ENCODE results near the gene MIR17HG.
A peak's percentile ranks its signal among the peaks of the same experiment; 100 is the strongest.
"Not testable (repeated sequence)": the region's sequence is repeated elsewhere in the genome, so short reads cannot be mapped to it uniquely, and the experiment has no call there.

MIR17HG gene

GRCh38 chr13:91347996-91348905 is 764 bp downstream of the MIR17HG start:
- DNase-seq, result peak; percentile 57

- peak; percentile 91 for DNase-seq
Measured at GRCh38 chr13:91348906-91349435, 1.5 kb downstream of the MIR17HG start.

- no peak for DNase-seq
Measured at GRCh38 chr13:91349992-91350911, 2.8 kb downstream of the MIR17HG start.

GRCh38 chr13:91351123-91351522 is 3.6 kb downstream of the MIR17HG start:
- no peak for DNase-seq

- DNase-seq, result no peak
Measured at GRCh38 chr13:91351980-91352379, 4.5 kb downstream of the MIR17HG start.

- DNase-seq, result not testable (repeated sequence)
Measured at GRCh38 chr13:91352891-91353290, 5.4 kb downstream of the MIR17HG start.

GRCh38 chr13:91353494-91353893 is 6.0 kb downstream of the MIR17HG start:
- no peak for DNase-seq

- no peak for DNase-seq
Measured at GRCh38 chr13:91355099-91355825, 7.8 kb downstream of the MIR17HG start.

GRCh38 chr13:91355826-91356710 is 8.6 kb downstream of the MIR17HG start:
- DNase-seq, result no peak

GRCh38 chr13:91356919-91357612 is 9.6 kb downstream of the MIR17HG start:
- DNase-seq, result no peak

- no peak for DNase-seq
Measured at GRCh38 chr13:91357613-91358386, 10.3 kb downstream of the MIR17HG start.

- no peak for DNase-seq
Measured at GRCh38 chr13:91358387-91358782, 10.9 kb downstream of the MIR17HG start.

- DNase-seq, result no peak
Measured at GRCh38 chr13:91359111-91359510, 11.6 kb downstream of the MIR17HG start.

- no peak for DNase-seq
Measured at GRCh38 chr13:91359631-91360030, 12.1 kb downstream of the MIR17HG start.

GRCh38 chr13:91360246-91360751 is 12.8 kb downstream of the MIR17HG start:
- DNase-seq, result no peak

GRCh38 chr13:91361755-91362271 is 14.3 kb downstream of the MIR17HG start:
- DNase-seq, result no peak

- no peak for DNase-seq
Measured at GRCh38 chr13:91362908-91363307, 15.4 kb downstream of the MIR17HG start.

GRCh38 chr13:91368101-91368500 is 20.6 kb downstream of the MIR17HG start:
- DNase-seq, result no peak

- DNase-seq, result no peak
Measured at GRCh38 chr13:91368676-91369440, 21.4 kb downstream of the MIR17HG start.

Data from activated gamma-delta T cell treated with Interleukin-2 at 50 U/mL for 16 hours (primary cell).